Measurements from ENCODE around the gene KLHDC8A.

KLHDC8A gene

DNA sequence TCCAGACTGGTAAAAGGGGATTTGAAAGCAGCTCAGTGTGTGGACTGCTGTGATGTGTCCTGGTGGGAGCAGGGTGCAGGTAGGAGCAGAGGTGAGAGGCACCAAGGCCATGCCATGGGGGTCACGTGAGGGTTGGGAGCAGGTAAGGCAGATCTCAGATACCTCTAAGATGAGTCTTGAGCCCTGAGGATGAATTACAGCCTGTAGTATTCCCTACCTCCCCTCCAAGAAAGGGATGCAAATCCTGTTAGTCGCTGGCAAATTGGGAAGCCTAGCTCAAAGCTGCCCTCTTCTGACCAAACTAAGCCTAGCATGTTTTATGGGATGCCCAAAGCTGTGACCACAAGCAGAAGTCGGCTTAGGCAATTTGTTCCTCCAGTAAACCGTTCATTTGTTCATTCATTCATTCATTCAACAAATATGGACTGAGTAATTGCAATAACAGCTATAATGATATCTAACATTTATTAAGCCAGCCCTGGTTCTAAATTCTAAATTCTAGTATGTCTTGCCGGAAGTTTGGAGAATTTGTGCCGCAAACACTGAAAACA is 31.3 kb downstream of the KLHDC8A start:
- H3K27ac ChIP-seq: peak overlapping the region; percentile 55
- H3K27me3 ChIP-seq (replicated peaks): peaks cover 4% of the 10 kb centered on the region
- DNase-seq: peak; percentile 83
- in situ Hi-C loops (cut with HindIII; ENCODE audit: low pct_ligation_motif_present, low sequenced_read_pairs): loop anchor here (10.0 kb wide), 1 partner anchor 51 kb away; no protein-coding TSS in a partner anchor
- no peaks in the 10 kb centered on the region for H3K36me3 ChIP-seq (replicated peaks)
- no peak overlapping the region for H3K4me3 ChIP-seq (ENCODE audit: low read depth, low read length)
- TF ChIP-seq, protein P1, sequence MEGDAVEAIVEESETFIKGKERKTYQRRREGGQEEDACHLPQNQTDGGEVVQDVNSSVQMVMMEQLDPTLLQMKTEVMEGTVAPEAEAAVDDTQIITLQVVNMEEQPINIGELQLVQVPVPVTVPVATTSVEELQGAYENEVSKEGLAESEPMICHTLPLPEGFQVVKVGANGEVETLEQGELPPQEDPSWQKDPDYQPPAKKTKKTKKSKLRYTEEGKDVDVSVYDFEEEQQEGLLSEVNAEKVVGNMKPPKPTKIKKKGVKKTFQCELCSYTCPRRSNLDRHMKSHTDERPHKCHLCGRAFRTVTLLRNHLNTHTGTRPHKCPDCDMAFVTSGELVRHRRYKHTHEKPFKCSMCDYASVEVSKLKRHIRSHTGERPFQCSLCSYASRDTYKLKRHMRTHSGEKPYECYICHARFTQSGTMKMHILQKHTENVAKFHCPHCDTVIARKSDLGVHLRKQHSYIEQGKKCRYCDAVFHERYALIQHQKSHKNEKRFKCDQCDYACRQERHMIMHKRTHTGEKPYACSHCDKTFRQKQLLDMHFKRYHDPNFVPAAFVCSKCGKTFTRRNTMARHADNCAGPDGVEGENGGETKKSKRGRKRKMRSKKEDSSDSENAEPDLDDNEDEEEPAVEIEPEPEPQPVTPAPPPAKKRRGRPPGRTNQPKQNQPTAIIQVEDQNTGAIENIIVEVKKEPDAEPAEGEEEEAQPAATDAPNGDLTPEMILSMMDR (IDR thresholded peaks at IDR 0.05; ENCODE audit: low read depth, low read length, missing control alignments): peak; percentile 90

DNA sequence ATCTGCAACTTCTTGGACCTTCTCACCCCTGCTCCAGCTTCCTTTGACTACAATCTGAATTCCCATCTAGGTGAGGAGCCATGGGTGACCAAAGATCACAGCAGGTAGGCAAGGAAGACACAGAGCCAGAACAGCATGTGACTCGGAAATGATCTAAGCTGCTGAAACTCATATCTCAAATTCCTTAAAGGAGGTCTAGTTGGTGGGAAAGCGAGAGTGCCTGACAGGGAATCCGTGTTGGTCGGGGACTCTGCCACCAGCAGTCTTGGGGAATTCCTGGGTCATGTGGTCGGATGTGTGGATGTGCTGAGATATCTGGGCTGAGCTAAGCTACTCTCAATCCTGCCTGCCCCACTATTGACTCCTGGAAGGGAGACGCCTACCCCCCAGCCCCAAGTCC is 31.9 kb downstream of the KLHDC8A start:
- TF ChIP-seq, protein P1 (IDR thresholded peaks at IDR 0.05; ENCODE audit: low read depth, low read length, missing control alignments): no peak
- in situ Hi-C loops (cut with HindIII; ENCODE audit: low pct_ligation_motif_present, low sequenced_read_pairs): loop anchor here (10.0 kb wide), 1 partner anchor 50 kb away; no protein-coding TSS in a partner anchor
- no peak overlapping the region for H3K4me3 ChIP-seq (ENCODE audit: low read depth, low read length)
- peak overlapping the region; percentile 55 for H3K27ac ChIP-seq
- DNase-seq: peak; percentile 84
- H3K36me3 ChIP-seq (replicated peaks): no peaks in the 10 kb centered on the region
- peaks cover 2% of the 10 kb centered on the region for H3K27me3 ChIP-seq (replicated peaks)

DNA sequence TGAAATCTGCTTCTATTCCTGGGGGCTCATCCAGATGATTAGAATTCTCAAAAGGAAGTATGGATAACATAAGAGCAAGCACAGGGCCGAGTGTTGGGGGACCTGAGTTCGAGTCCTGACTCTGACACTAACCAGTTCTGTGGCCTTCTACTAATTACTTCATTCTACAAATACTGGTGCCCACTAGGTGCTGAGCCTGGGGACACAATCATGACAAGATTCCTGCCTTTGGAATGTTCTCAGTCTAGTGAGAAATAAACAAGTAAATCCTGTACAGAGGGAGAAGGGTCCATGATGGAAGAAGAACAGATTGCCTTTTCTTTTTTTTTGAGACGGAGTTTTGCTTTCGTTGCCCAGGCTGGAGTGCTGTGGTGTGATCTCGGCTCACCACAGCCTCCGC is 32.9 kb downstream of the KLHDC8A start:
- in situ Hi-C loops (cut with HindIII; ENCODE audit: low pct_ligation_motif_present, low sequenced_read_pairs): loop anchor here (10.0 kb wide), 1 partner anchor 49 kb away; no protein-coding TSS in a partner anchor
- Histone ChIP-seq H3K4me3 (ENCODE audit: low read depth, low read length) (no peak overlapping the region), H3K36me3 (replicated peaks) (no peaks in the 10 kb centered on the region), H3K27me3 (replicated peaks) (peaks cover 2% of the 10 kb centered on the region), H3K27ac (no peak overlapping the region)
- TF ChIP-seq, protein P1 (IDR thresholded peaks at IDR 0.05; ENCODE audit: low read depth, low read length, missing control alignments): no peak
- DNase-seq: no peak

- no peak for DNase-seq
- Histone ChIP-seq H3K27me3 (replicated peaks) (peaks cover 2% of the 10 kb centered on the region), H3K27ac (no peak overlapping the region), H3K4me3 (ENCODE audit: low read depth, low read length) (peak overlapping the region; percentile 92), H3K36me3 (replicated peaks) (no peaks in the 10 kb centered on the region)
- in situ Hi-C loops (cut with HindIII; ENCODE audit: low pct_ligation_motif_present, low sequenced_read_pairs): loop anchor here (10.0 kb wide), 1 partner anchor 47 kb away; no protein-coding TSS in a partner anchor
- TF ChIP-seq, protein P1 (IDR thresholded peaks at IDR 0.05; ENCODE audit: low read depth, low read length, missing control alignments): no peak
Observed at GRCh38 chr1:205321959-205322283, 34.8 kb downstream of the KLHDC8A start.

- DNase-seq: peak; percentile 91
- in situ Hi-C loops (cut with HindIII; ENCODE audit: low pct_ligation_motif_present, low sequenced_read_pairs): loop anchor here (10.0 kb wide), 1 partner anchor 47 kb away; no protein-coding TSS in a partner anchor
- Histone ChIP-seq H3K36me3 (replicated peaks) (no peaks in the 10 kb centered on the region), H3K4me3 (ENCODE audit: low read depth, low read length) (peak within 1 kb of the TSS; percentile 92), H3K27ac (peak within 1 kb of the TSS; percentile 41), H3K27me3 (replicated peaks) (no peaks in the 10 kb centered on the region)
- TF ChIP-seq, protein P1 (IDR thresholded peaks at IDR 0.05; ENCODE audit: low read depth, low read length, missing control alignments): peak; percentile 40
Observed at GRCh38 chr1:205321162-205321958, 35.4 kb downstream of the KLHDC8A start, which contains the start of gene NUAK2. Gene NUAK2 (minus strand): TSS chr1:205321745. CDS start chr1:205321628, 117 bp downstream.
